NCI-H1694 treated with DMSO at 0.1 percent for 48 hours (cell line): ENCODE measurements around the gene RFC4.
"Not testable (repeated sequence)": the region's sequence is repeated elsewhere in the genome, so short reads cannot be mapped to it uniquely, and the experiment has no call there.

Experiments used
- DNase-seq: peaks from one replicate; lab custom pipeline; 2025; lab: John Stamatoyannopoulos, UW

The RFC4 gene, protein sequence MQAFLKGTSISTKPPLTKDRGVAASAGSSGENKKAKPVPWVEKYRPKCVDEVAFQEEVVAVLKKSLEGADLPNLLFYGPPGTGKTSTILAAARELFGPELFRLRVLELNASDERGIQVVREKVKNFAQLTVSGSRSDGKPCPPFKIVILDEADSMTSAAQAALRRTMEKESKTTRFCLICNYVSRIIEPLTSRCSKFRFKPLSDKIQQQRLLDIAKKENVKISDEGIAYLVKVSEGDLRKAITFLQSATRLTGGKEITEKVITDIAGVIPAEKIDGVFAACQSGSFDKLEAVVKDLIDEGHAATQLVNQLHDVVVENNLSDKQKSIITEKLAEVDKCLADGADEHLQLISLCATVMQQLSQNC

GRCh38 chr3:186806089-186807055 is at the start of gene RFC4:
Gene RFC4 (minus strand): TSS chr3:186806482. CDS start chr3:186804713, 1,769 bp downstream.
- peak; percentile 70 for DNase-seq

DNA sequence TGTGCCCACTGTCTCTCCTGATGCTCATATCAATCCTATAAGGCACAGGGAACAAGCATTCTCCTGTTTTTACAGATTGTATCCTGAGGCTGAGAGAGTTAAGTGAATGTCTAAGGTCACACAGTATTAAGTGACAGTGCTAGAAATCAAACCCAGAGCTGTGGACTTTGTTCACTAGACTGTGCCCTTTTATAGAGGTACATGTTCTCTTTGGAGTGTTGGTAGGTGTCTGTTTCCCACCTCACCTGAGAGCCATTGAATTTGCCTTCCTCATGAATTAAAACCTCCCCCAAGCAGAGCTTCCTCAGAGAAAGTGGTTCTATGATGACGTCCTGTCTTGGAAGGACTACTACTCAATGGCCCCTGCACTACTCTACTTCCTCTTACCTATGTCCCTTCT is 48.7 kb upstream of the RFC4 start:
- no peak for DNase-seq

DNA sequence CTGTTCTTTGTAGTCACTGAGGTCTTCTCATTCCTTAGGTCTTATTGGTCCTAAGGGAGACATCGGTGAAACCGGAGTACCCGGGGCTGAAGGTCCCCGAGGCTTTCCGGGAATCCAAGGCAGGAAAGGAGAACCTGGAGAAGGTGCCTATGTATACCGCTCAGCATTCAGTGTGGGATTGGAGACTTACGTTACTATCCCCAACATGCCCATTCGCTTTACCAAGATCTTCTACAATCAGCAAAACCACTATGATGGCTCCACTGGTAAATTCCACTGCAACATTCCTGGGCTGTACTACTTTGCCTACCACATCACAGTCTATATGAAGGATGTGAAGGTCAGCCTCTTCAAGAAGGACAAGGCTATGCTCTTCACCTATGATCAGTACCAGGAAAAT is 47.9 kb upstream of the RFC4 start:
- DNase-seq = no peak

- no peak for DNase-seq
These were observed 46.7 kb upstream of the RFC4 start for GRCh38 chr3:186852994-186853393.

DNA sequence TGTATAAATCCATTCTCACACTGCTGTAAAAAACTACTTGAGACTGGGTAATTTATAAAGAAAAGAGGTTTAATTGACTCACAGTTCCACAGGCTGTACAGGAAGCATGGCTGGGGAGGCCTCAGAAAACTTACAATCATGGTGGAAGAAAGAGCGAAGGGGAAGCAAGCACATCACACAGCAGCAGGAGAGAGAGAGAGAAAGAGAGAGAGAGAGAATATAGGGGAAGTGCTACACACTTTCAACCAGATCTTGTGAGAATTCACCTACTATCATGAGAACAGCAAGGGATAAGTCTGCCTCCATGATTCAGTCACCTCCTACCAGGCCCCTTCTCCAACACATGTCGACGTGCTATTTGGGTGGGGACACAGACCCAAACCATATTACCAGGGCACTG is 45.6 kb upstream of the RFC4 start:
- not testable (repeated sequence) for DNase-seq

GRCh38 chr3:186849374-186849975 is 43.2 kb upstream of the RFC4 start:
- peak; percentile 21 for DNase-seq

DNA sequence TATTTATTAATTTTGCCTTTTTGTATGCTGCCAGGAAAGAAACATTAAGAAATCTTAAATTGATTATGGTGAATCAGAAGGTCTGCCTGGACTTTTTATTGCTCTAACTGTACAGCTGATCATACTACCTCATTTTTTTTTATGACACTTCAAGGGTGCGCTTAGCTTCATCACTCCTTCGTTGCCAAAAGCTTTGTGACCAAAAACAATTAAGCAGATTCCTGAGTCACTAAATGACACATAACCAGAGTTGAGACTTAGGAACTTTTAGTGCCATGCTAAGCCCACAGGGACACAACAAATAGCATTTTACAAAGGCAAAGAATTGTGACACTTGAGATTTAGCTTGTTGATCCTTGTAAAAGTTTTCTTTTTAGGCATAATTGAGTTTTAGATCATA is 41.2 kb upstream of the RFC4 start:
- DNase-seq = no peak

DNA sequence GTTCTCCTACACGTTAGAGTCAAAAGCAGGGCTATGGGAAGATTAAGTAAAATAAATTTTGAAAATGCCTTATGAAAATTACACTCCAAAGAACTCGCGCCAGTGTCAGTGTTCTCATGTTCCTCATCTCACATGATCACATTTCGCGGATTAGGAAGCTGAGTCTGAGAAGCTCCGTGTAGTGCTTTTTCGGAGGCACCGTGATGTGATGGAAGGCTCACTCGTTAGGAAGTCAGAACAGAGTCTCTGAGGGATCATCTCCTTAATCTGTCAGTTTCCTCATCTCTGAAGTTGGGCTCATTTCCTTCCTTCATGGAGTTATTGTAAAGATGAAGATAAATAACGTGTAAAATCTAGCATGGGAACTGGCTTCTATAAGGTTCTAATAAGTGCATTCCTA is 39.5 kb upstream of the RFC4 start:
- DNase-seq = no peak

DNA sequence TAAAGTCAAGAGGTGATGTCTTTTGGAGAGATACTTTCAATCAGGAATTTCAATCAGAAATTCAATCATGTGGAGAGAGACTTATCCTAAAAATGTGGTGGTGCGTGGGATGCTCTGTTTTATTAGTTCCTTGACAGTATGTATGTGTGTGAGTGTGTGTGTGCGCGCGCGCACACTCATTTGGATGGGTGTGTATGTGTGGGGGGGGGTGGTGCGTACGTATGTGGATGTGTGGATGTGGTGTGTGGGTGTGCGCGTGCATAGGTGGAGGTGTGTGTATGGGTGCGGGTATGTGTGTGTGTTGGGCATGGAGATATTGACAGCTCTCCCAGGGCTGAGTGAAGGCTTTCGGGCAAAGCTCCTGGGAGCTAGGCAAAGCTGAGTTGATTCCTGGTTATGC is 38.6 kb upstream of the RFC4 start:
- no peak for DNase-seq

GRCh38 chr3:186843039-186843432 is 36.8 kb upstream of the RFC4 start:
- no peak for DNase-seq

- DNase-seq = no peak
These were observed 36.2 kb upstream of the RFC4 start, which contains the start of gene ADIPOQ for GRCh38 chr3:186842426-186843038. Gene ADIPOQ (plus strand): TSS chr3:186842710. CDS start chr3:186853059, 10,349 bp downstream.

- no peak for DNase-seq
These were observed 35.3 kb upstream of the RFC4 start for GRCh38 chr3:186841620-186842019.

DNA sequence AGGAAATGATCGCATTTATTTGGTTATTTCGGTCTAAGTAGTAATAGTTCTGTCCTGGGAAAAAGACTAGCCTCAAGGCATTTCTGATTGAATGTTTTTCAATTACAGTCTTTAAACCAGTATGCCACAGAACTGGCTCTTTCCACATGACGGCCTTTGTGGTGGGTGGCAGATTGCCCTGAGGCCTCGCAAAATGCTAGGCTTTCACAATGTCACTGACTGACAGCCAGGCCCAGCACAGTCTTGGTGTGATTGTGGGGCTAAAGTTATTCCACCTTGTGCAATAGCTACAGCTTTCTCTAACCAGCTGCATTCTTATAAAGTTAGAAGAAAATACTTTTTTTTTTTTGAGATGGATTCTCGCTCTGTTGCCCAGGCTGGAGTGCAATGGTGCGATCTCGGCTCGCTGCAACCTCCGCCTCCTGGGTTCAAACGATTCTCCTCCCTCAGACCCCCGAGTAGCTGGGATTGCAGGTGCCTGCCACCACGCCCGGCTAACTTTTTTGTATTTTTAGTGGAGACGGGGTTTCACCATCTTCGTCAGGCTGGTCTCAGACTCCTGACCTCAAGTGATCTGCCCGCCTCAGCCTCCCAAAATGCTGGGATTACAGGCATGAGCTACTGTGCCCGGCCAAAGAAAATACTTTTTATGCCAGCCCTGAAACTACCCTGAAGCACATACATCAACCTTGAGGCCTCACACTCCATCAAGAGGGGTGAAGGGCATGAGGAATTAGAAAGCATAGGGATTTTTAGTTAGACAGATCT is 33.8 kb upstream of the RFC4 start:
- DNase-seq = no peak

- no peak for DNase-seq
These were observed 26.0 kb upstream of the RFC4 start for GRCh38 chr3:186832276-186832675.

DNA sequence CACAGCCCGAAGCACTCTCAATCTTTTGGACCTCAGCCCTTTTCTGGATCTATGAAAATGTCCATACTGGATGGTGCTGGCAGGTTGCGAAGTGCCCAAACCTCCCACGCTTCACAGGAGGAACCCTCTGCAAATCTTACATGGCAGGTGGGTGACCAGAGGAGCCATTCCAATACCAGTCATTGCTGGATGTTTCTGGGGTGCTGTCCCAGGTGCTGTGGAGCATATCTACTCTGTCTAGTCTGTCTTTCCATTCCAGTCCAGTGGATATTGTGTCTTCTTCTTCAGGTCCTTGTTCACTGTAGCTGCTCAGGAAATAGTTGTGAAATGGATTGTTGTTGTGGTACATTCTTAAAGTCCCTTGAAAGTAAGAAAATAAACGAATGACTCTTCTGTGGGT is 25.5 kb upstream of the RFC4 start:
- no peak for DNase-seq

DNA sequence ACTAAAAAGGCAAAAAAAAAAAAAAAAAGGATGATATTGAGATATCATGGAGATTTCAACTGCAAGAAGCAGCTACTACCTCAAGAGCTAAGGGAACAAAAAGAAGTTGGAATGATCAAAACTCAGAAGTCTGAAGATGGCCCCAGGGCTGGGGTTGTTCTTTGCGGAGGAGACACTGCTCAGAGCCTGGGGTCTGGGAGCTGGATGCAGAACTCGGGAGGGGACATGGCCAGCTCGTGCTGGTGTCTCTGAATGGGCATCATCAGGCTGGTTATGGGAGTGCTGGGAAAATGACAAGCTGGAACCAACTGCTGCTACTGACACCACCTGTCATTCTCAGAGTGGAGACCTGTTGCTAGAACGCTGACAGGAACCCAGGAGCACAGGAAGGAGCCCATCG is 22.1 kb upstream of the RFC4 start:
- no peak for DNase-seq

DNA sequence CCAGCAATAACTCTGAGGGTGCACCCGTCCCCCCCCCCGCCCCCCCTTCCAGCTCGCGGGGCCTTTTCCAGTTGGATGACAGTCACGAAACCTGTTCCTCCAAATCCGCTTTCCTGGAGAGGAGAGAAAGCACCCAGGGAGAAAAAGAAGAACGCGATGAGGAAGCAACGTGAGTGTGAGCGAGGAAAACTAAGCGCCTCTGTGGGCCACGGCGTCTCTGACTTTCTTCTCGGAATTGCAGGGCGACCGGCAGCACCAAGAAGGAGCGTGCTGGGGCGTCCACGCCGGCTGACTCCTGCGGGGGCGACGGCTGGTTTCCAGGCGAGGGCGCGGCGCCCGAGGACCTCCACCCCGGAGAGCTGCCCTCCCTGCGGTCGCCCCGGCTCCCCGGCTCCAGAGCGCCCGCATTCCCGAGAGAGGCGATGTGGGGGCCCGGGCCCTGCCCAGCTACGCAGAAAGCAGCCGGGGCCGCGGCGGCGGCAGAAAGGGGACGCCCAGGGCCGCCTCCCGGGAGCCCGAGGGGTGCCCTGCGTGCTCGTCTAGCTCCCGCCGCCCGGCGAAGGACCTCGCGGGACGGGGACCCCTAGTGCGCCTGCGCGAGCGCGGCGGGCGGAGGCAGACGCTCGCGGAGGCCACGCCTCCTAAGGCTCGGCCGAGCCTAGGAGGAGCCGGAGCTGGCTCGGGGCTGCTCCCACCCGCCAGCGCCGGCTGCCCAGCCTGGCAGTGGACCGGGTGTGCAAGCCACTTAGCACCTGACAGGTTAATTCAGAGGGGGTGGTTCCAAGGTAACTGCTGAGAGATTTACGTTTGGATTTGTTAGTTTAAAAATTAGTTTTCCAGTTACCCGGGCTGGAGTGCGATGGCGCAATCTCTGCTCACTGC is 20.9 kb upstream of the RFC4 start:
- DNase-seq = peak; percentile 39

DNA sequence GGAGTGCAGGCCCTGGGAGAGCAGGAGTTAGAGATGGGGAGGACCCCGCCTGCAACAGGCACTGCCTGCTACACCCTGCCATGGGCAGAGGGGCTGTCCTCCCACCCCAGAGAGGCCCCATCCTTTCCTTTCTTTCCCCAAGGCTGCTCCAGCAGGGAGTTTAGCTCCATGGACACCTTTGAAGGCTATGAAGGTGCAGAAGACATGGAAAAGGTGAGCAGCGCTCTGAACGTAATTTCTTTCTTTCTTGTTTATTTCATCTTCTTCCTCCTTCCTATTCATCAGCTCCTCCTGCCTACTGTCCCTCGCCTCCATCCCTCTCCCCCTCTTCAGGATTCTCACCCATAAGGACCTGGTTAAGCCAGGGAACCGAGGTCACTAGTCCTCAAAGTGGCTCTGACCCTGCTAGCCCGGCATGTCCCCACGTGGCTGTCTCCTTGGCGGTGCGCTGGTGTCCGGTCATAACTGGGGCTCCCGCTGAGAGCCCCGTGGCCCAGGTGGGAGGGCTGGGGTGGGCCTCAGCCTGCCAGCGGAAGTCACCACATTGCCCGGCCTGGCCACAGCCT is 20.2 kb upstream of the RFC4 start:
- DNase-seq = no peak

GRCh38 chr3:186825872-186826409 is 19.7 kb upstream of the RFC4 start:
- DNase-seq = no peak
